SK-N-MC (cell line): ENCODE data around the gene TFF2.

ENCODE experiments used
- DNase-seq: peaks from one replicate; pipeline ENCODE4 v3.0.0-alpha.2; 2011; ENCODE audit warnings: low read depth, low spot score
- H3K27ac ChIP-seq: fragments of 200-600 bp; sonication (generic); 2 replicates; pipeline ENCODE4 v1.5.1; 2016; ENCODE audit warnings: mixed run types
- H3K36me3 ChIP-seq: fragments of 200-600 bp; sonication (generic); 2 replicates; pipeline ENCODE4 v1.6.1; 2017; ENCODE audit warnings: antibody characterized with exemption, low read length, mixed read lengths; ENCODE audit not compliant: insufficient read depth
- H3K4me3 ChIP-seq: fragments of 200-600 bp; sonication (generic); 2 replicates; pipeline ENCODE4 v1.5.1; 2016
- H3K9ac ChIP-seq: fragments of 200-600 bp; sonication (generic); 2 replicates; pipeline ENCODE4 v1.8.0; 2017; ENCODE audit warnings: mixed run types, mixed read lengths; ENCODE audit not compliant: insufficient read length
- H3K9me3 ChIP-seq: fragments of 200-600 bp; sonication (generic); 2 replicates; pipeline ENCODE4 v1.6.1; 2017; ENCODE audit warnings: low read depth, mild to moderate bottlenecking, antibody characterized with exemption, low read length, moderate library complexity, mixed read lengths
- EZH2 ChIP-seq: fragments of 200-600 bp; sonication (generic); IDR thresholded peaks from one replicate; pipeline ENCODE4 v1.6.1; 2017; ENCODE audit warnings: antibody characterized with exemption
- FOXP2 ChIP-seq: optimal IDR thresholded peaks from 2 replicates; pipeline ENCODE3; 2011; ENCODE audit warnings: mild to moderate bottlenecking, moderate library complexity; ENCODE audit not compliant: insufficient read depth; ENCODE audit errors: extremely low read length, control extremely low read depth
- POLR2AphosphoS5 ChIP-seq: IDR thresholded peaks from 2 replicates; pipeline ENCODE4 v1.6.1; 2012; ENCODE audit warnings: mild to moderate bottlenecking, low read depth, low read length, borderline replicate concordance

TFF2 gene

GRCh38 chr21:42304556-42305454, 46.0 kb downstream of the TFF2 start:
- H3K27ac ChIP-seq: no peak overlapping the region
- H3K9ac ChIP-seq: no peak overlapping the region
- no peaks in the 10 kb centered on the region for H3K9me3 ChIP-seq
- DNase-seq: no peak
- H3K36me3 ChIP-seq: no peaks in the 10 kb centered on the region
- H3K4me3 ChIP-seq: no peak overlapping the region
- TF ChIP-seq POLR2AphosphoS5 (no peak), FOXP2 (no peak), EZH2 (no peak)

GRCh38 chr21:42303443-42303842, 47.4 kb downstream of the TFF2 start:
- DNase-seq: no peak
- no peak overlapping the region for H3K27ac ChIP-seq
- no peaks in the 10 kb centered on the region for H3K9me3 ChIP-seq

DNA sequence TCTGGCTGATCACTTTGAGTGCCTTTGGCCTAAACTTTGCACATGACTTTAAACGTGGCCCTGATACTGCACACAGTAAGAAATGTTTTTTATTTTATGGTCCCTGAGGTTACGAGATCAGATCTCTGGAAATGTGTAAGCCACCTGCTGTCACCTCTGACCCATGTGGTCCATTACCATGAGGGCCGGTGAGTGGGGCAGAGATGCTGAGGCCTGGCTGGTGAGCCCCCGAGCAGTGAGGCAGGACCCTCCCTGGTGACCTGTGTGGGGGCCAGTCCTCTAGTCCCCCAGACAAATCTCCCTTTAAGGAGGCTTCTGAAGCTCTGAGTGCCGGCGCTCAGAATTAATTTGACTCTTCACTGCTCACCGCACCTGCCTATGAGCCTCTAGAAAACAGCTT, 48.0 kb downstream of the TFF2 start:
- no peak for TF ChIP-seq FOXP2
- Histone ChIP-seq H3K36me3 (no peaks in the 10 kb centered on the region), H3K27ac (no peak overlapping the region), H3K9ac (no peak overlapping the region), H3K4me3 (no peak overlapping the region), H3K9me3 (no peaks in the 10 kb centered on the region)
- DNase-seq: no peak

More at GRCh38 chr21:42303443-42303842, 47.4 kb downstream of the TFF2 start:
- Histone ChIP-seq H3K36me3 (no peaks in the 10 kb centered on the region), H3K4me3 (no peak overlapping the region), H3K9ac (no peak overlapping the region)
- TF ChIP-seq EZH2 (no peak), POLR2AphosphoS5 (no peak), FOXP2 (no peak)

DNA sequence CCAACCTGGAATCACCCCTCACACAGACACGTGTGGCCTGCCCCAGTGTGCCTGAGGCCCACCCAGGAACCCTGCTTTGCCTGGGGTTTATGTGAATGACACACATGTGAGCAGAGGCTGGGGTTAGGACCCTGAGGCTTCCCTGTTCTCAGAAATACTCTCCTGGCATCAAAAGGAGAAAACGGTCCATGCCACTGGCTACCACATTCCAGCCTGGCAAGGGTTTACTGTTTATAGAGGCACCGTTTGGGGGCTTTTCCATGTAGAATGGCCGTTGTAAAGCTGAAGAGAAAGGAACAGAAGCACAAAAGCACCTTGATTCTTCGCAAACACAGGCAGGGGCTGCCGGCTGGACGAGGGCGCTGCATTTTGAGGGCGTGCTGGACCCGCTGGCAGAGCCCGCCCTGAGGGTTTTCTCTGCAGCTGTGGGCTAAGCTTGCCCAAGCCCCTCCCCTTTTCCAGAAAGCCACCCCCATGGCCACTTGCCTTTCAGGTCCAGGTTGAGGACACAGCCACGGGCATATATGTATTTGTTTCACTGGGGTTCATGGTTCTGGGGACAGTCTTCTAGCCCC, 48.6 kb downstream of the TFF2 start:
- no peak for DNase-seq
- Histone ChIP-seq H3K9ac (no peak overlapping the region), H3K27ac (no peak overlapping the region), H3K36me3 (no peaks in the 10 kb centered on the region), H3K9me3 (no peaks in the 10 kb centered on the region), H3K4me3 (no peak overlapping the region)
- TF ChIP-seq POLR2AphosphoS5 (no peak), EZH2 (no peak), FOXP2 (no peak)

GRCh38 chr21:42301371-42302075, 49.3 kb downstream of the TFF2 start:
- no peak for DNase-seq
- Histone ChIP-seq H3K9me3 (no peaks in the 10 kb centered on the region), H3K4me3 (no peak overlapping the region), H3K27ac (no peak overlapping the region), H3K36me3 (no peaks in the 10 kb centered on the region), H3K9ac (no peak overlapping the region)
- TF ChIP-seq POLR2AphosphoS5 (no peak), FOXP2 (no peak), EZH2 (no peak)

GRCh38 chr21:42300956-42301355, 49.8 kb downstream of the TFF2 start:
- Histone ChIP-seq H3K27ac (no peak overlapping the region), H3K9ac (no peak overlapping the region), H3K36me3 (no peaks in the 10 kb centered on the region), H3K9me3 (no peaks in the 10 kb centered on the region), H3K4me3 (no peak overlapping the region)
- no peak for TF ChIP-seq EZH2
- no peak for TF ChIP-seq FOXP2
- TF ChIP-seq POLR2AphosphoS5: no peak
- DNase-seq: no peak

DNA sequence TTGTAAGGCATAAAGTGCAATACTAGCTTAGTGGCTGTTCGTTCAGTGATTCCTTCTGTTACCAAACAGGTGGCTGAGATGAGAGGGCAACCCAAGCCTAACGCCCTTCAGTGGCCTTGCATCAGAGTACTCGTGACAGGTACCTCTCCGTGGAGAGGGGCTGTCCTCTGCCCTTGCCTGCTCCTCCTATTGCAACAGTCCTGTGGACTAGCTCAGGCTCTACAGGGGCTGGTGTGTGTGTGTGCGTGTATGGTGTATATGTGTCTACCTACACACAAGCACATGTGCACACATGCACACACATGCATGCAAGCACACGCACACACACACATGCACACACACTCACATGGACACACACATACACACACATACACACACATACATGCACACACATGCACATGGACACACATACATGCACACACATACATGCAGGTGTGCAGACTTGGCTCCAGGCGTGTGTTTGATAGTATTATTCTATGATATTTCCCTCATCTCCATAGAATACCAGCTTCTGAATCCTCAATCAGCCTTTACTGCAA, 50.7 kb downstream of the TFF2 start:
- H3K9me3 ChIP-seq: no peaks in the 10 kb centered on the region
- TF ChIP-seq EZH2: no peak
- TF ChIP-seq POLR2AphosphoS5: no peak
- no peak for TF ChIP-seq FOXP2
- no peak for DNase-seq
- no peak overlapping the region for H3K4me3 ChIP-seq
- H3K9ac ChIP-seq: no peak overlapping the region
- no peaks in the 10 kb centered on the region for H3K36me3 ChIP-seq
- no peak overlapping the region for H3K27ac ChIP-seq

GRCh38 chr21:42299324-42300044, 51.3 kb downstream of the TFF2 start:
- Histone ChIP-seq H3K36me3 (no peaks in the 10 kb centered on the region), H3K9ac (no peak overlapping the region), H3K27ac (no peak overlapping the region), H3K4me3 (no peak overlapping the region), H3K9me3 (no peaks in the 10 kb centered on the region)
- TF ChIP-seq POLR2AphosphoS5: no peak
- no peak for DNase-seq
